Panc1 (cell line): ENCODE measurements around the gene VCX2. TPM values are rescaled to one million over a fixed set of nuclear protein-coding genes. Genes with fewer than 3 reads are reported as not detected.
"Not testable (repeated sequence)": the region's sequence is repeated elsewhere in the genome, so short reads cannot be mapped to it uniquely, and the experiment has no call there.

Experiments
- ATAC-seq: fragments of 200-7000 bp; cut with Tn5 transposase; 2 replicates; pipeline ENCODE4 v1.9.1; 2020; ENCODE audit warnings: mild to moderate bottlenecking, moderate library complexity
- BruUV-seq: library from RNA; stranded (reverse); fragments of 400-500 nt; replicated peaks from 2 replicates; lab custom pipeline; 2021; lab: Mats Ljungman, UMichigan
- CTCF ChIA-PET: fragments of 300-600 bp; sonication (Branson Sonifier 250); formaldehyde crosslinking; loops from one replicate; lab custom pipeline; 2022; ENCODE audit warnings: antibody characterized with exemption; lab: Charles Lee
- POLR2A ChIA-PET: fragments of 300-600 bp; sonication (Branson Sonifier 250); formaldehyde crosslinking; loops from one replicate; lab custom pipeline; 2022; ENCODE audit warnings: antibody characterized with exemption; lab: Charles Lee
- DNase-seq: peaks from one replicate; pipeline ENCODE4 v3.0.0-alpha.2; 2010; ENCODE audit warnings: low read depth, low spot score
- H3K27ac ChIP-seq: 2 replicates; pipeline ENCODE4 v1.5.1; 2011; ENCODE audit warnings: mild to moderate bottlenecking, low read length, inconsistent platforms
- H3K27me3 ChIP-seq: fragments of 200-500 bp; sonication (Bioruptor generic); 2 replicates; pipeline ENCODE4 v1.6.0; 2014; ENCODE audit warnings: low read length, inconsistent platforms; ENCODE audit not compliant: control insufficient read depth, insufficient read depth
- H3K36me3 ChIP-seq: fragments of 200-500 bp; sonication (Bioruptor generic); 2 replicates; pipeline ENCODE4 v1.5.1; 2014; ENCODE audit warnings: inconsistent platforms, mild to moderate bottlenecking, low read length, moderate library complexity; ENCODE audit not compliant: control insufficient read depth, insufficient read depth
- H3K4me1 ChIP-seq: 2 replicates; pipeline ENCODE4 v1.5.1; 2011; ENCODE audit warnings: inconsistent platforms, mild to moderate bottlenecking, low read length, moderate library complexity; ENCODE audit not compliant: control insufficient read depth, insufficient read depth
- H3K4me3 ChIP-seq, 2 experiments: 2 replicates each; pipeline ENCODE4 v1.5.1; 2011 to 2012; ENCODE audit warnings: low read depth in 2 of 2, low read length in 2 of 2, mild to moderate bottlenecking in 2 of 2, inconsistent platforms in 1 of 2, moderate library complexity in 1 of 2
- H3K9me3 ChIP-seq: fragments of 200-500 bp; sonication (Bioruptor generic); 2 replicates; pipeline ENCODE4 v1.5.1; 2014; ENCODE audit warnings: low read depth, mild to moderate bottlenecking, inconsistent platforms, low read length, moderate library complexity; ENCODE audit not compliant: control insufficient read depth, insufficient read depth
- CTCF ChIP-seq: fragments of 450-650 bp; IDR thresholded peaks from 2 replicates; pipeline ENCODE4 v1.5.1; 2017; ENCODE audit warnings: mild to moderate bottlenecking
- POLR2AphosphoS5 ChIP-seq: IDR thresholded peaks from 2 replicates; pipeline ENCODE4 v1.6.1; 2012; ENCODE audit warnings: mild to moderate bottlenecking, low read depth, low read length, moderate library complexity
- REST ChIP-seq, 2 experiments: IDR thresholded peaks; 2 replicates each; pipeline ENCODE4 v1.6.1; 2011 to 2012; ENCODE audit warnings: low read depth in 2 of 2, control low read depth in 1 of 2, low read length in 1 of 2, mild to moderate bottlenecking in 1 of 2, moderate library complexity in 1 of 2; ENCODE audit not compliant: insufficient read depth in 1 of 2
- SIN3A ChIP-seq: IDR thresholded peaks from 2 replicates; pipeline ENCODE4 v1.6.1; 2012; ENCODE audit warnings: low read depth, mild to moderate bottlenecking, low read length, moderate library complexity, borderline replicate concordance; ENCODE audit not compliant: insufficient read depth
- TCF7L2 ChIP-seq: IDR thresholded peaks from 2 replicates; pipeline ENCODE4 v1.6.1; 2011; ENCODE audit warnings: mild to moderate bottlenecking, low read depth, low read length, inconsistent platforms
- in situ Hi-C: cut with HindIII; loops from 2 replicates; pipeline ENCODE4 v1.10.0; 2016; ENCODE audit warnings: low sequenced_read_pairs, low pct_unique_long_range_greater_than_20kb
- intact Hi-C: fragments of 100-400 bp; cut with micrococcal nuclease; formaldehyde crosslinking; loops from one replicate; pipeline ENCODE4 v1.10.0; 2022; ENCODE audit not compliant: unreplicated experiment
- total RNA-seq: library from RNA; stranded (reverse); gene quantifications from one replicate; pipeline ENCODE4 v1.2.1, GENCODE V29; 2021; ENCODE audit not compliant: unreplicated experiment

Gene VCX2
- total RNA-seq, 1 experiment from 2014 or later, result not detected

- BruUV-seq, result no TSS peak
- in situ Hi-C loops, result no loop called here
- intact Hi-C loops, result no loop called here
- Histone ChIP-seq H3K36me3 (no peaks in the 10 kb centered on the region), H3K27me3 (no peaks in the 10 kb centered on the region), H3K4me1 (no peaks in the 10 kb centered on the region), H3K4me3 (no peak overlapping the region), H3K27ac (no peak overlapping the region), H3K9me3 (no peaks in the 10 kb centered on the region)
- POLR2A ChIA-PET, result no interaction called here
- ATAC-seq (no peak), DNase-seq (no peak)
- CTCF ChIA-PET, result no interaction called here
- TF ChIP-seq SIN3A (no peak), CTCF (no peak), TCF7L2 (no peak), POLR2AphosphoS5 (no peak), REST (IDR thresholded peaks at IDR 0.05; ENCODE audit: insufficient read depth in 1 of 2, low read depth in 2 of 2, low read length in 1 of 2) (no peak)
Observed at GRCh38 chrX:8183346-8183745, 12.3 kb upstream of the VCX2 start.

- ChIA-PET CTCF (no interaction called here), POLR2A (no interaction called here)
- no peaks in the 10 kb centered on the region for H3K4me1 ChIP-seq
- H3K9me3 ChIP-seq, result no peaks in the 10 kb centered on the region
- DNase-seq (no peak), ATAC-seq (no peak)
- H3K27me3 ChIP-seq, result no peaks in the 10 kb centered on the region
- H3K36me3 ChIP-seq, result no peaks in the 10 kb centered on the region
- intact Hi-C loops, result no loop called here
- no peak overlapping the region for H3K4me3 ChIP-seq
- no peak for TF ChIP-seq TCF7L2
- TF ChIP-seq CTCF, result peak; percentile 6; the same call in 1 of the 2 replicates
- in situ Hi-C loops, result no loop called here
- H3K27ac ChIP-seq, result no peak overlapping the region
- no TSS peak for BruUV-seq
Observed at GRCh38 chrX:8179656-8180055, 8.6 kb upstream of the VCX2 start.

- H3K9me3 ChIP-seq, in situ Hi-C loops, H3K4me1 ChIP-seq, H3K36me3 ChIP-seq, H3K27ac ChIP-seq, BruUV-seq, CTCF ChIA-PET, intact Hi-C loops, H3K27me3 ChIP-seq, DNase-seq, POLR2A ChIA-PET, H3K4me3 ChIP-seq, ATAC-seq: not testable (repeated sequence)
Observed at GRCh38 chrX:8154011-8154410, 17.1 kb downstream of the VCX2 start.
